ENCODE measurements around the gene EXOG. TPM values are rescaled to one million over a fixed set of nuclear protein-coding genes. Genes with fewer than 3 reads are reported as not detected.

EXOG gene
- total and polyA plus RNA-seq, 2 of the 13 experiments (the other 11 are each of a cell fraction or from before 2014, with no cell fraction given), result 5.5 to 9.5 TPM

- TF ChIP-seq ARID2 (CRISPR knock-in tag; IDR thresholded peaks at IDR 0.05; ENCODE audit: borderline replicate concordance), result no peak
- TF ChIP-seq ZNF235 (CRISPR knock-in tag; IDR thresholded peaks at IDR 0.05; ENCODE audit: borderline replicate concordance), result no peak
- TF ChIP-seq GTF3A (CRISPR knock-in tag; conservative IDR thresholded peaks at IDR 0.05), result no peak
- TF ChIP-seq JUND (CRISPR knock-in tag; IDR thresholded peaks at IDR 0.05), result no peak
- TF ChIP-seq KAT7 (CRISPR knock-in tag; IDR thresholded peaks at IDR 0.05; ENCODE audit: borderline replicate concordance), result no peak
- no peak for TF ChIP-seq FOXM1 (CRISPR knock-in tag; IDR thresholded peaks at IDR 0.05)
- TF ChIP-seq ZNF563 (CRISPR knock-in tag; IDR thresholded peaks at IDR 0.05), result no peak
Observed at GRCh38 chr3:38477839-38478450, 18.2 kb upstream of the EXOG start (continued).

- Histone ChIP-seq H3K27ac (ENCODE audit: extremely low read length, insufficient read depth, low read length) (no peak overlapping the region), H4K20me1 (ENCODE audit: insufficient read depth, low read length) (peaks cover 39% of the 10 kb centered on the region), H3K9me3 (ENCODE audit: low read length) (no peaks in the 10 kb centered on the region), H3K79me2 (ENCODE audit: insufficient read depth, low read length) (peaks cover 10% of the 10 kb centered on the region), H2AFZ (ENCODE audit: low read length) (no peak overlapping the region), H3K27me3 (ENCODE audit: control insufficient read depth in 1 of 2, insufficient read depth in 2 of 2, low read length in 2 of 2) (no peaks in the 10 kb centered on the region), H3K4me3 (replicated peaks in 1 of 3; ENCODE audit: insufficient read depth in 1 of 3, low read depth in 2 of 3, low read length in 3 of 3) (no peak overlapping the region), H3K36me3 (replicated peaks in 1 of 2; ENCODE audit: control insufficient read depth in 1 of 2, insufficient read depth in 2 of 2, low read length in 2 of 2) (peaks cover 34 to 56% of the 10 kb centered on the region in 2 experiments), H3K4me1 (ENCODE audit: insufficient read depth, low read length) (peaks cover 15% of the 10 kb centered on the region; the same call in 1 of the 2 replicates), H3K9ac (ENCODE audit: insufficient read depth, low read depth, low read length) (no peak overlapping the region), H3K4me2 (ENCODE audit: low read depth, low read length) (no peak overlapping the region)
- DNase-seq (ENCODE audit: low spot score) (no peak), FAIRE-seq (no peak), ATAC-seq (no peak)
- intact Hi-C loops (cut with micrococcal nuclease; ENCODE audit: unreplicated experiment), result no loop called here
- BruUV-seq (replicated peaks), result no TSS peak
- 100% methylated on average over 5 of the region's 9 CpGs for WGBS (ENCODE audit: low lambda C conversion rate)
- ChIA-PET CTCF (ENCODE audit: low intra/inter-chr PET ratio, low total read pairs) (interaction anchor here (1.8 kb wide), 1 partner anchor 135 kb away, joined by 3 read pairs; no protein-coding TSS in a partner anchor), POLR2A (interaction anchor here (1.9 kb wide), 1 partner anchor 24 kb away, joined by 6 read pairs; no protein-coding TSS in a partner anchor)
- in situ Hi-C loops (cut with HindIII; ENCODE audit: extremely low pct_ligation_motif_present, low pct_unique_long_range_greater_than_20kb), result no loop called here
- TF ChIP-seq HMG20B (CRISPR knock-in tag; conservative IDR thresholded peaks at IDR 0.05) (no peak), MBNL3 (CRISPR knock-in tag; conservative IDR thresholded peaks at IDR 0.05) (no peak), ZMAT3 (CRISPR knock-in tag; conservative IDR thresholded peaks at IDR 0.05) (no peak), ZNF652 (CRISPR knock-in tag; IDR thresholded peaks at IDR 0.05; ENCODE audit: borderline replicate concordance, low read depth) (no peak), ISL2 (CRISPR knock-in tag; IDR thresholded peaks at IDR 0.05) (no peak), ZSCAN5A (CRISPR knock-in tag; IDR thresholded peaks at IDR 0.05; ENCODE audit: borderline replicate concordance) (no peak), SSRP1 (CRISPR knock-in tag; IDR thresholded peaks at IDR 0.05) (no peak), MAFG (CRISPR knock-in tag; IDR thresholded peaks at IDR 0.05) (no peak), HOXA9 (CRISPR knock-in tag; IDR thresholded peaks at IDR 0.05; ENCODE audit: borderline replicate concordance) (no peak), HOXD1 (CRISPR knock-in tag; IDR thresholded peaks at IDR 0.05) (no peak), ZNF781 (CRISPR knock-in tag; IDR thresholded peaks at IDR 0.05; ENCODE audit: borderline replicate concordance, not compliant biosample characterization) (no peak), ZNF660 (CRISPR knock-in tag; IDR thresholded peaks at IDR 0.05; ENCODE audit: borderline replicate concordance, low read depth) (no peak), GZF1 (CRISPR knock-in tag; IDR thresholded peaks at IDR 0.05) (no peak)
Observed at GRCh38 chr3:38478901-38479300, 17.2 kb upstream of the EXOG start.
